ENCODE measurements around the gene CRISPLD2. TPM values are rescaled to one million over a fixed set of nuclear protein-coding genes. Genes with fewer than 3 reads are reported as not detected.

The CRISPLD2 gene
- polyA plus RNA-seq, 1 donor from 2014 or later, result 0.06 TPM

DNA sequence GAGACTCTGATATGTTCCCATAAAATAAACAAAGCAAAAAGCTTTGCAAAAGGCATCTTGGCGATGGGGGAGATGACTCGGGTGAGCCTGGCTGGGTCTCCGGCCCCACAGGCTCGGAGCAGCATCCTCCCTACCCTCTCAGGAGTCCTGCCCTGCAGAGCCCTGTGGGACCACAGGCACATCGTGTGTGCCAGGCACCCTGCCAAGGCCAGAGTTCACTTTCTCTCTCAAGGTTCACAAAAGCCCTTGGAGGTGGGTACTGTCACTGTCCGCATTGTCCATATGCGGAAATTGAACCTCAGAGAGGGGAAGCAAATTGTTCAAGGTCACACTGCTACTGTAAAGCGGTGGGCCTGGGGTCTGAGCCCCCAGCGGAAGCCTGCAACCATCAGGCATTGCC, 48.5 kb downstream of the CRISPLD2 start:
- Histone ChIP-seq H3K27ac (ENCODE audit: low read length) (no peak overlapping the region), H3F3A (ENCODE audit: insufficient read depth, low read length, poor library complexity, severe bottlenecking) (no peaks in the 10 kb centered on the region), H3K9me3 (ENCODE audit: low read length) (no peaks in the 10 kb centered on the region), H3K36me3 (ENCODE audit: insufficient read depth, low read length) (no peaks in the 10 kb centered on the region), H3K27me3 (ENCODE audit: insufficient read depth, low read depth, low read length) (no peaks in the 10 kb centered on the region), H4K20me1 (ENCODE audit: insufficient read depth) (no peaks in the 10 kb centered on the region), H2AFZ (ENCODE audit: low read depth, low read length) (no peak overlapping the region), H3K4me2 (ENCODE audit: low read length) (no peak overlapping the region), H3K9ac (ENCODE audit: low read length) (no peak overlapping the region), H3K9me2 (ENCODE audit: insufficient read depth, low read length) (no peaks in the 10 kb centered on the region), H3K4me3 (ENCODE audit: low read length) (no peak overlapping the region), H3K79me2 (replicated peaks; ENCODE audit: insufficient read depth, low read length) (no peaks in the 10 kb centered on the region)
- no peak for TF ChIP-seq POLR2AphosphoS5 (IDR thresholded peaks at IDR 0.05)
- no peak for TF ChIP-seq SMC3 (conservative IDR thresholded peaks at IDR 0.05; ENCODE audit: poor library complexity)
- no peak for TF ChIP-seq EP300 (conservative IDR thresholded peaks at IDR 0.05; ENCODE audit: poor library complexity, severe bottlenecking)
- no peak for TF ChIP-seq TAF1 (IDR thresholded peaks at IDR 0.05; ENCODE audit: low read depth)
- TF ChIP-seq RAD21 (conservative IDR thresholded peaks at IDR 0.05), result no peak
- TF ChIP-seq MXI1 (conservative IDR thresholded peaks at IDR 0.05; ENCODE audit: poor library complexity, severe bottlenecking), result no peak
- TF ChIP-seq CTCF (IDR thresholded peaks at IDR 0.05; ENCODE audit: poor library complexity, severe bottlenecking), result no peak
- no peak for TF ChIP-seq EZH2 (IDR thresholded peaks at IDR 0.05; ENCODE audit: borderline replicate concordance, insufficient read depth, low read length, poor library complexity, severe bottlenecking)
- TF ChIP-seq, protein P1, sequence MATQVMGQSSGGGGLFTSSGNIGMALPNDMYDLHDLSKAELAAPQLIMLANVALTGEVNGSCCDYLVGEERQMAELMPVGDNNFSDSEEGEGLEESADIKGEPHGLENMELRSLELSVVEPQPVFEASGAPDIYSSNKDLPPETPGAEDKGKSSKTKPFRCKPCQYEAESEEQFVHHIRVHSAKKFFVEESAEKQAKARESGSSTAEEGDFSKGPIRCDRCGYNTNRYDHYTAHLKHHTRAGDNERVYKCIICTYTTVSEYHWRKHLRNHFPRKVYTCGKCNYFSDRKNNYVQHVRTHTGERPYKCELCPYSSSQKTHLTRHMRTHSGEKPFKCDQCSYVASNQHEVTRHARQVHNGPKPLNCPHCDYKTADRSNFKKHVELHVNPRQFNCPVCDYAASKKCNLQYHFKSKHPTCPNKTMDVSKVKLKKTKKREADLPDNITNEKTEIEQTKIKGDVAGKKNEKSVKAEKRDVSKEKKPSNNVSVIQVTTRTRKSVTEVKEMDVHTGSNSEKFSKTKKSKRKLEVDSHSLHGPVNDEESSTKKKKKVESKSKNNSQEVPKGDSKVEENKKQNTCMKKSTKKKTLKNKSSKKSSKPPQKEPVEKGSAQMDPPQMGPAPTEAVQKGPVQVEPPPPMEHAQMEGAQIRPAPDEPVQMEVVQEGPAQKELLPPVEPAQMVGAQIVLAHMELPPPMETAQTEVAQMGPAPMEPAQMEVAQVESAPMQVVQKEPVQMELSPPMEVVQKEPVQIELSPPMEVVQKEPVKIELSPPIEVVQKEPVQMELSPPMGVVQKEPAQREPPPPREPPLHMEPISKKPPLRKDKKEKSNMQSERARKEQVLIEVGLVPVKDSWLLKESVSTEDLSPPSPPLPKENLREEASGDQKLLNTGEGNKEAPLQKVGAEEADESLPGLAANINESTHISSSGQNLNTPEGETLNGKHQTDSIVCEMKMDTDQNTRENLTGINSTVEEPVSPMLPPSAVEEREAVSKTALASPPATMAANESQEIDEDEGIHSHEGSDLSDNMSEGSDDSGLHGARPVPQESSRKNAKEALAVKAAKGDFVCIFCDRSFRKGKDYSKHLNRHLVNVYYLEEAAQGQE (IDR thresholded peaks at IDR 0.05; ENCODE audit: borderline replicate concordance), result no peak

DNA sequence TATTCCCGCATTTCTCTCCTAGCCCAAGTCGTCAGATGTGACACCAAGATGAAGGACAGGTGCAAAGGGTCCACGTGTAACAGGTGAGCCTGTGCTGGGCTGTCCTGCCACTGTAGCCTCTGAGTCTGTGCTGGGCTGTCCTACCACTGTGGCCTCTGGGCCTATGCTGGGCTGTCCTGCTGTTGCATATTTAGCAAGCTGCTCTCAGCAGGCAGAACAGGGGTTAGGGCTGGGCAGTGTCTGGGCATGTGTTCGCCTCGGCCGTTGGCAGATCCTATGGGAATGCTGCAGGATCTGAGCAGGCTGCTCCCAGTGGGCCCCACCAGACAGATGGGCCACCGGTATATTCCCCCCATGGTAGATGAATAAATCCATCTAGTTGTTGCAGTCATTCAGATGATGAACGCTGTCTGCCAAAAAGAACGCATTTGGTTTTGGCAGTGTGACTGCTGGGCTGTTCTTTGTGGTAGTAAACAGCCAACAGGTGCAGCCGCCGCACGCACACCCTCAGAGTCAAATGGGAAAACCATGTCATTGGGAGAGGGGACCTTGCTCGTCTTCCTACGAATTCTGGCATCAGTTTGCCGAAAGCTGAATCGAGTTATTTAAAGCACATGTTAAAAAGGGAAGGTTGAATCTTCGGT, 49.2 kb downstream of the CRISPLD2 start:
- Histone ChIP-seq H4K20me1 (ENCODE audit: insufficient read depth) (no peaks in the 10 kb centered on the region), H3K27ac (ENCODE audit: low read length) (no peak overlapping the region), H2AFZ (ENCODE audit: low read depth, low read length) (no peak overlapping the region), H3F3A (ENCODE audit: insufficient read depth, low read length, poor library complexity, severe bottlenecking) (no peaks in the 10 kb centered on the region), H3K4me2 (ENCODE audit: low read length) (no peak overlapping the region), H3K27me3 (ENCODE audit: insufficient read depth, low read depth, low read length) (no peaks in the 10 kb centered on the region), H3K9me3 (ENCODE audit: low read length) (no peaks in the 10 kb centered on the region), H3K79me2 (replicated peaks; ENCODE audit: insufficient read depth, low read length) (no peaks in the 10 kb centered on the region), H3K9me2 (ENCODE audit: insufficient read depth, low read length) (no peaks in the 10 kb centered on the region), H3K9ac (ENCODE audit: low read length) (no peak overlapping the region), H3K36me3 (ENCODE audit: insufficient read depth, low read length) (no peaks in the 10 kb centered on the region), H3K4me3 (ENCODE audit: low read length) (no peak overlapping the region)
- TF ChIP-seq MXI1 (conservative IDR thresholded peaks at IDR 0.05; ENCODE audit: poor library complexity, severe bottlenecking) (no peak), TAF1 (IDR thresholded peaks at IDR 0.05; ENCODE audit: low read depth) (no peak), CTCF (IDR thresholded peaks at IDR 0.05; ENCODE audit: poor library complexity, severe bottlenecking) (no peak), RAD21 (conservative IDR thresholded peaks at IDR 0.05) (no peak), EZH2 (IDR thresholded peaks at IDR 0.05; ENCODE audit: borderline replicate concordance, insufficient read depth, low read length, poor library complexity, severe bottlenecking) (no peak), SMC3 (conservative IDR thresholded peaks at IDR 0.05; ENCODE audit: poor library complexity) (no peak)
- TF ChIP-seq, protein P1 (IDR thresholded peaks at IDR 0.05; ENCODE audit: borderline replicate concordance), result no peak
